ENCODE data around the gene EPS8.
"Not testable (repeated sequence)": the region's sequence is repeated elsewhere in the genome, so short reads cannot be mapped to it uniquely, and the experiment has no call there.

EPS8 gene

DNA sequence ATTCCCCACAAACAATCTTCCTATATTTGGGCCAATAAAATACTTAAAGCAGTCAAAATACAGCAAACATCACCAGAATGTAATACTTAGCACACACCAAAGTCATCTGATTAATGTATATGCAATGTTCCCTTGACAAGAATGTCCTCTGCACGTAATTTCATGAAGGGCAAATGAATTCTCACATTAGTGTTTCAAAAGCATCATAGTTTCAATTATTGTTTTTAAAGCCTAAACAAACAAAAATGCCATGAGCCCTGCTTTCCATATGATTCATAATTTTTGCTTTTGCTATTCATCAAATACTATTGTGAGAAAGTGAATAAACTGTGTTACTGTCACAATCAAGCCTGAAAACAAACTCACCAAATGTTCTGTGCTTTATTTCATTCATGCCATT is 156.0 kb downstream of the EPS8 start:
- DNase-seq = no peak

DNA sequence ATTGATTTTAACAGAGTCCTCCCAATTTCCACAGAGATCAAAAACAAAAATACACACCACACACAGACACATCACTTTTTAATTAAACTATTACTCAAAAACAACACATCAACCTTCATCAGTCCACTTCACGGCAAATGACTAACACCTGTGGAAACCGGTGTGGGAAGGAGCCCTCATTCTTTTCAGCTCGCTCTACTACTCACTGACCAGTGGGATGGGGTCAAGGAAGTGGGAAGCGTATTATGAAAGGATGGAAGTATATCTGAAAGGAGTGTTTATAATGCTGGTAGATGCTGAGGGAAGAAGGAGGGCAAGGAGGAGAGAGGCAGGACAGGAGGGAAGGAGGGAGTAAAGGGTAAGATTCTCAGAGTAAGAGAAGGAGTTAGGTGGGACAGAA is 156.5 kb downstream of the EPS8 start:
- no peak for DNase-seq

DNA sequence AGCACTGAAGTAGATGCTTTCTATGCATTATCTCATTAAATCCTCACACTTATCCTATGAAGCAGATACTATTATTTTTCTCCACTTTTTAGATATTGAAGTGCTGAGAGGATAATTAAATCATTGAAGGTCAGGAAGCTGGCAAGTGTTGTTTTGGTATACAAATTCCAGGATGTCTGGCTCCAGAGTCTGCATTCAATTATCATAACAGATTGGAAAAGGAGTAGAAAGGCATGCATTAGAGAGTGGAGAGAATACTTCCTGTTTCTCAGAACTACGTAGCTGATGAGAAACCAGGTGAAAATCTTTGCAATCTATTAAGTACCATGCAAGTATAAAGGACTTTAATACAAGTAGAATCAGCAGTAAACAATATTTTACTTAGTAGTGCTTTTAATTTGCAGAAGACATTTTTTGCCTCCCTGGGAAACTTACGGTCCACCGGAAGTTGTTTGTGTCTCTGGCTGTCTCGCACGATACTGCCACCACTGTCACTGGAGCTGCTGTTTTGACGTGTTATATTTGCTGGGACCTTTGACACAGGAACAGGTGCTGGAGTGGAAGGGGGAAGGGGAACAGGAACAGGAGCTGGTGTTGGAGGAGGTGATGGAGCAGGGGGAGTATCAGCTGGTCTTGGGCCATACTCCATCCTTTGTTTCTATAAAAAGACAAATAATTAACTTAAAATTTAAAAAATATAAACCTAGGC is 158.0 kb downstream of the EPS8 start:
- peak; percentile 3 for DNase-seq

DNA sequence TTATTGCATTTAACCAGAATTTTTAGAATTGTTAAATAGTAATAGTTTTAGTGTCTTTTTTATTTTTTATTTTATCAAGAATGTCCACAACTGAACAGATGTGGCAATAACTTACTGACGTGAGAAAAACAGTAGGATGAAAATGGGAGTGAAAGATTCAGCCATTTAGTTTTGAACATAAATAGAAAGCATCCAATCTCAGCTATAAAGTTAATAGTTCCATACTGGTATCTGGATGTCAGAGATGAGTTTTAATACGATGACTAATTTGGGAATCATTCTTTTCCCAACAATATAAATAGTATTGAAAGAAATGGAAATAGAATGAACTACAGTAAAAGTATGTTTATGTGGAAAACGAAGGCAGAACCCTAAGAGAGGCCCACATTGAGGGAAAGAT is 159.4 kb downstream of the EPS8 start:
- DNase-seq = no peak

DNA sequence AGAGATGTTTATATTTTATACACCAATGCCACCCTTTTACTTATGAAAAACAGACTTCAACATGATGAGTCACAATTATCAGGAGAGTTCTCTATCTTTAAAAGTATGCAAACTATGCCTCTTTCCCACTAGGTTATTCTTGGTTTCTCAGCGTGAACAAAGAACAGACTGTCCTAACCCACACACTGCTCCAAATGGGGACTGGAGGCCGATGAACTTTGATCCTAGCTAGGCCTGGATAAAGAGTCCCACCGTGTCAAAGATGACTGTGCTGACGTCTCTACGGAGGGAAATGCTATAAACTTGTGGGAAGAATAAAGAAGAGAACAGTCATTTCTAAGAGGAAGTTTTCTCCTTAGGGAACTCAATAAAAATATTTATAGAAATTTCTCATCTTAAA is 160.1 kb downstream of the EPS8 start:
- DNase-seq = no peak

- no peak for DNase-seq
These were observed 160.9 kb downstream of the EPS8 start for GRCh38 chr12:15627995-15628945.

GRCh38 chr12:15625075-15625474 is 164.1 kb downstream of the EPS8 start:
- no peak for DNase-seq

- no peak for DNase-seq
These were observed 168.2 kb downstream of the EPS8 start for GRCh38 chr12:15620741-15621539.

GRCh38 chr12:15616495-15616894 is 172.7 kb downstream of the EPS8 start:
- not testable (repeated sequence) for DNase-seq

DNA sequence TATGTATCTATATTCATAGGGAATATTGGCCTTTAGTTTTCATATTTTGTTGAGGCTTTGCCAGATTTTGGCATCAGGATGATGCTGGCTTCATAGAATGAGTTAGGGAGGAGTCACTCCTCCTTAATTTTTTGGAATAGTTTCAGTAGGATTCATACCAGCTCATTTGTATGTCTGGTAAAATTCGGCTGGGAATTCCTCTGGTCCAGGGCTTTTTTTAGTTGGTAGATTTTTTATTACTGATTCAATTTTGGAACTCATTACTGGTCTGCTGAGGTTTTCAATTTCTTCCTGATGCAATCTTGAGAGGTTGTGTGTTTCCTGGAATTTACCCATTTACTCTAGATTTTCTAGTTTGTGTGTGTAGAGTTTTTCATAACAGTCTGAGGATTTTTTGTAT is 175.2 kb downstream of the EPS8 start:
- no peak for DNase-seq

DNA sequence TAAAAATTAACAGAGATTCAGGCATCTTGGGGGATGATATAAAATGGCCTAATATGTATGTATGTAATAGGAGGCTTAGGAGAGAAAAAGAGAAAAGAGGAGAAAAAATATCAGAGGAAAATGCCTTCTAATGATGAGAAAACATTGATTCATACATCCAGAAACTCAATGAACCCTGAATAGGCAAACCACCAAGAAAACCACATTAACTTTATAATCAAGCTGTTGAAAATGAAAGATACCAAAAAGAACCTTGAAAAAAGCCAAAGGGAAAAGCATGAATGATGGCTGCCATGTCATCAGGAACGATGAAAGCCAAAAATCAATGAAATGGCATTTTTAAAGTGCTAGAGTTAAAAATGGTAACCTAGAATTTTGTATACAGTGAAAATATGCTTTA is 180.2 kb downstream of the EPS8 start:
- DNase-seq = no peak

- DNase-seq = no peak
These were observed 180.8 kb downstream of the EPS8 start for GRCh38 chr12:15608406-15608805.

GRCh38 chr12:15605881-15606590 is 183.2 kb downstream of the EPS8 start:
- DNase-seq = no peak

GRCh38 chr12:15603474-15604085 is 185.6 kb downstream of the EPS8 start:
- DNase-seq = no peak

- no peak for DNase-seq
These were observed 187.0 kb downstream of the EPS8 start for GRCh38 chr12:15602051-15602672.

- no peak for DNase-seq
These were observed 187.9 kb downstream of the EPS8 start for GRCh38 chr12:15601210-15601800.

DNA sequence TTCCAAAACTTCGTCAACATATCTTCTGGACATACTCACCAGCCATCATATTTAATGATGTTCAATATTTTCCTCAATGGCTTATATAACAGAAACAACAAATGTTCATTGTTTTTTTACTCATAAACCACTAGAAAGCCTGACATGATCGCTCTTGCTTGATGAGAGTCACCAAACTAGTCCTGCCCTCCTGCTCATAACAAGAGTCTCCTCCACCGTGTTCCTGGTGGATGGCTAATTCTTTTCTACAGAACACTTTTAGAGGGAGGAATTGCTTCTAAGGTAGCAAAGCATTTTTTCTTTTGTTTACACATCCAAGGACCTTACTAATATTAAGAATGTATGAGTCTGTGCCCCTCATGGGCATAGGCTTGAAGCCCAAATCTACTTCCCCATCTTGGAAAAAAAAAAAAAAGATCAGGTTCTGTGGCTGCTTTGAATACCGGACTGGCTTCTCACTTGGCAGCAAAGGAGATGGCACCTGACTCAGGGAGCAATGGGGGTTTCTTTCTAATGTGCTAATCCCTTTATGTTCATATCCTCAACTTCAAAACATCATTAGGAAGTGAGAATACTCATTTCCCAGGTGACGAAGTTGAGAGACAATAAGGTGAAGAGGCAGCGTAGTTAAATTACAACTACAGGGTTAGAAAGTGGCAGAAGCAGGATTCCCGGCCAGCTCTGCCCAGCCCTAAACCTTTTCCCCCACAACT is 188.8 kb downstream of the EPS8 start:
- DNase-seq = no peak

- DNase-seq = peak; percentile 19
These were observed 189.7 kb downstream of the EPS8 start for GRCh38 chr12:15599266-15600037.

DNA sequence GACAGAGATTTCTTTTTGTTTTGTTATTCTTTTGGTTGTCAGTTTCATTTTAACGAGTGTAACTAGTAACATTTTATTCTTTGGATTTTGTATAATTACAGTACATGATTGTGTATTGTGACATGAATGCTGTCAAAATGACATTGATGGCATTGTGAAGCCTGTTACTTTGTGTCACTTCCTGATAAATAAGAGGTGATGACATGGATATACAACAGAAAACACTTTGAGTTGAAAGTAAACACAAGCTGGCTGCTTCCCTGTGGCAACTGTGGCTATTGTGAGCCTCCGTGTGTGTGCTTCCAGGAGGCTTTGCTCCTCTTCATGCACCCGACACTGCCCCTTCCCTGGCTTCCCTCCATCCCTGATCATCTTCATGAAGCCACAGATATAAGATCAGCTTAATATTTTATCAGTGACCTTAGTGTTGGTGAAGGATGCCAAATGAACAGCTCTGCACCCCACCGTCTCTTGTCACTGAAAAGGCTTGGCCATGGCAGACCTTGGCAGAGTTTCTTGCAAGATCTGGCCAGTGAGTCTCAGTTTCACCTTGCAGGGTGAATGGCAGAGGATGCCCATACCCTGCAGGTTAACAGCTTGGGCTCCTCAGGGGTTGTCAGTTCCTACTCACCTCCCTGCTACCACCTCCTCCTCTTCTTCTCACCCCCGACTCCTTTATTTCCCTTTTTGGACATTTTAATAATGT is 191.9 kb downstream of the EPS8 start:
- peak; percentile 10 for DNase-seq

Measured in NCI-H748 treated with DMSO at 0.1 percent for 48 hours (cell line).